ENCODE results near the gene LRRC38.

LRRC38 gene

DNA sequence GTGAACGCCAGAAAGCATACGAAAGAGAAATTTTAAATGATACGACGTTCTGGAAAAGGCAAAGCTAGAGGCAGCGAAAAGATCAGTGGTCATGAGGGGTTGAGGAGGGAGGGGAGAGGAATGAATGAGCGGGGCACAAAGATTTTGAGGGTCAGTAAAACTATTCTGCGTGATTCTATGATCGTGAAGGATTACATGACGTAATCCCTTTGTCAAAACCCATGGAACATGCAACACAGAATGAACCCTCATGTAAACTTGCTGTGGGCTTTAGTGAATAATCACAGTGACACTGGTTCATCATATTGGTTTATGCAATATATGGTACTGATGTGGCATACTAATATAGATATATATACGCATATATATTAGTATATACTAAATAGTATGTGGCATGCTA lies 13.0 kb downstream of the LRRC38 start:
- TF ChIP-seq, protein P1, sequence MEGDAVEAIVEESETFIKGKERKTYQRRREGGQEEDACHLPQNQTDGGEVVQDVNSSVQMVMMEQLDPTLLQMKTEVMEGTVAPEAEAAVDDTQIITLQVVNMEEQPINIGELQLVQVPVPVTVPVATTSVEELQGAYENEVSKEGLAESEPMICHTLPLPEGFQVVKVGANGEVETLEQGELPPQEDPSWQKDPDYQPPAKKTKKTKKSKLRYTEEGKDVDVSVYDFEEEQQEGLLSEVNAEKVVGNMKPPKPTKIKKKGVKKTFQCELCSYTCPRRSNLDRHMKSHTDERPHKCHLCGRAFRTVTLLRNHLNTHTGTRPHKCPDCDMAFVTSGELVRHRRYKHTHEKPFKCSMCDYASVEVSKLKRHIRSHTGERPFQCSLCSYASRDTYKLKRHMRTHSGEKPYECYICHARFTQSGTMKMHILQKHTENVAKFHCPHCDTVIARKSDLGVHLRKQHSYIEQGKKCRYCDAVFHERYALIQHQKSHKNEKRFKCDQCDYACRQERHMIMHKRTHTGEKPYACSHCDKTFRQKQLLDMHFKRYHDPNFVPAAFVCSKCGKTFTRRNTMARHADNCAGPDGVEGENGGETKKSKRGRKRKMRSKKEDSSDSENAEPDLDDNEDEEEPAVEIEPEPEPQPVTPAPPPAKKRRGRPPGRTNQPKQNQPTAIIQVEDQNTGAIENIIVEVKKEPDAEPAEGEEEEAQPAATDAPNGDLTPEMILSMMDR (conservative IDR thresholded peaks at IDR 0.05) = no peak
- no peak overlapping the region for H3K27ac ChIP-seq

DNA sequence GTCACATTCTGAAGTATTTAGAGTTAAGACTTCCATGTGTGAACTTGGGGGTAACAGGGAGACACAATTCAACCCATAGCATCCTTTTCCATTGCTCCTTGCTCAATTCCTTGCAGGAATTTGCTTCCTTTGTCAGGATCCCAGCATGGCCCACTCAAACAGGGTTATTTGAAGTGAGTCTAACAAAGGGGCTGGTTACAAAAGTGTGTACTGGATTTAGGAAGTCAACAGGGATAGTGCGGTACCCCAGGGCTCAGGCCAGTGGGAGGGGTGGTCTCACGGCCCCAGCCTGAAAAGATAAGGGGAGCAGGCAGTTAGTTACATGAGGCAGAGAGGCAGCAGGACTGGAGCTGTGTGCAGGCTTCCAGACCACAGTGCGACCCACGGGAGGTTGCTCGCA lies 14.4 kb downstream of the LRRC38 start:
- TF ChIP-seq, protein P1 (conservative IDR thresholded peaks at IDR 0.05) = no peak

DNA sequence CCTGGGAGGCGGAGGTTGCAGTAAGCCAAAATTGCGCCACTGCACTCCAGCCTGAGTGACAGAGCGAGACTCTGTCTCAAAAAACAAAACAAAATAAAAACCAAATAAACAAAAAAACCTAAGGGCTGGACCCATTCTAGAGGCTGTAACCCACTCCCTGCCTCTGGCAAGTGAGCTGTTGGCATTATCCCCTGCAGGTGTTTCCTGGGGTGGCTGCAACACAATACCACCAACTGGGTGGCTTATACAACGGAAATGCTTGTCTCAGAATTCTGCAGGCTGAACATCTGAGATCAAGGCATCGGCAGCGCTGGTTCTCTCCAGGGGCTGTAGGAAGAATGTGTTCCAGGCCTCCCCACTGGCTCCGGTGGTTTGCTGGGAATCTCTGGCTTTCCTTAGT lies 15.2 kb downstream of the LRRC38 start:
- TF ChIP-seq, protein P1 (conservative IDR thresholded peaks at IDR 0.05) = no peak
- no peak overlapping the region for H3K27ac ChIP-seq

More for the DNA sequence above, 14.4 kb downstream of the LRRC38 start:
- no peak overlapping the region for H3K27ac ChIP-seq

DNA sequence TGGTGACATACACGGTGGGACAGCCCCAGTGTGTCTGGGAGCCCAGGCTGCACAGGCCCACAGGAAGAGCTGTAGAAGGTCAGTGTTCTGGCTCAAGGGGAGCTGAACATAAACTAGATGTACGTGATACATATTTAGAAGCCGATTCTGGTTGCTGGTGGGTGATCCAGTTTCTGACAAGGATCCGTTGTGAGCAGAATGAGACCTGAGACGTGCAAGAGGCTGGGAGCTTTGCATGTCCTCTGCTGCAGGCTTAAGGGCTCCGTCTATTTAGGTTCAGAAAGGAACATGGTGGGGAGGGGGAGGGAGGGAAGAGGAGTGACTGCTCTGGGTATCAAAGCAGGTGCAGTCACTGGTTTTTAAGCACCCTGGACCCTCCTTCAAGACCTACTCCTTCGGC lies 18.6 kb downstream of the LRRC38 start:
- no peak overlapping the region for H3K27ac ChIP-seq
- TF ChIP-seq, protein P1 (conservative IDR thresholded peaks at IDR 0.05) = no peak

DNA sequence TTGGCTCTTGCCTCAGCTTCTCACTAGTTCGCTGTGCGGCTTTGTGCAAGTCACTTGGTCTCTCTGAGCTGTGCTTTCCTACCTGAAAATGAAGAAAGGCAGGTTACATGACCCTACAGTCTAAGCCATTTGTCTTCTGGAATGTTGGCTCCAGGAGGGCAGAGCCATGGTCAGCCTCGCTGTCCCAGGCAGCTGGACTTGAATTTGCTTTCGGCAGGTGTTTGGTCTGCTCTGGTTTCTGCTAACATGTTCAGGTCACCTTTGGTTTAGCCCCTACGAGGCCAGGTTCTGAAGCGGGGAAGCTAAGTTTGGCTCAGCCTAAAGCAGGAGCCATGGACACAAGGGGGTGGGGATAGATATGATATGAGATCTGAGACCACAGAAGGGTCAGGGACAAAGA lies 19.1 kb downstream of the LRRC38 start:
- no peak overlapping the region for H3K27ac ChIP-seq
- TF ChIP-seq, protein P1 (conservative IDR thresholded peaks at IDR 0.05) = no peak

DNA sequence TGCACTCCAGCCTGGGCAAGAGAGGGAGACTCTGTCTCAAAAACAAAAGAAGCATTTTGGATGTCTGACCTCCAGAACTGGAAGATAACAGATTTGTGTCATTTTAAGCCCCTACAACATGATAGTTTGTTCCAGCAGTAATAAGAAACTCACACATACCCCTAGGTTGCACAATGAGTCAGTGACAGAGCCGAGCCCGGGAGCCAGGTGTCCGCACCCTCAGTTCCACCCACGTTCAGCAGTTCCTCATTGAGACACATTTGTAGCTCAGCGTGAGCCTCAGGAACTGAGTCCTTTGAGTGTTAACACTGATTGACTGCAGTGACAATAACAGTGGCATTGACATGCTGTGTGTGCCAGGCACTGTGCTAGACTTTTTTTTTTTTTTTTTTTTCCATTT lies 19.8 kb downstream of the LRRC38 start:
- TF ChIP-seq, protein P1 (conservative IDR thresholded peaks at IDR 0.05) = no peak
- H3K27ac ChIP-seq = no peak overlapping the region

DNA sequence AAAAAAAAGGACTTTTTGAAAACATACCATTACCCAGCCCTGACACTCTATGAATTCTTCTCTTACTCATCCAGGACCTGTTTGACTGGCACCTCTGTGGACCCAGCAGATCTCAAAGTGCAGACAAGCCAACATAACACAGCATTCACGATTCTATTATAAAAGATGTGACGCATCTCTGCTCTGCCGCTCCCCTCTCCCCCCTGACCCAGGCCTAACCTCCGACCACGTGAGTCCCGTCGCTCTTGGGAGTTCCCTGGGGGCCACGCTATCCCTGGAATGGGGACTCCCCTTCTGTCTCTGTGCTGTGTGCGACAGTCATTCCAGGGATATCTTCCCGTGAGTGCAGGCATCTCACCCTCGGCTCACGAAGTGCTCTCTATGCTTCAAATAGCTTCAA lies 21.1 kb downstream of the LRRC38 start:
- H3K27ac ChIP-seq = no peak overlapping the region
- TF ChIP-seq, protein P1 (conservative IDR thresholded peaks at IDR 0.05) = no peak

DNA sequence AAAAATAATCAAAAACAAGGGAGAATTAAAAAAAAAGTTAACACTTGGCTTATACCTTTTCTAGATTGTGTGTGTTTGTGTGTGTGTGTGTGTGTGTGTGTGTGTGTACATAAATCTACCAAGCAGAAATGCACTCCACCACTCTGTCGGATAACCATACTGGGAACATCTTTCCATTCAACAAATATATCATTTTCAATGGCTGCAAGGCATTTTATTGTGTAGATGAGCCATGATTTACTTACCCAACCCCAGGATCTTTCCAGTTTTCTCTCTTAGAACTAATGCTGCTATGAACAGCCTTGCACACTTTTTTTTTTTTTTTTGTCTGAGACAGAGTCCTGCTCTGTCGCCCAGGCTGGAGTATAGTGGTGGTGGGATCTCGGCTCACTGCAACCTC lies 25.8 kb downstream of the LRRC38 start:
- H3K27ac ChIP-seq = no peak overlapping the region
- TF ChIP-seq, protein P1 (conservative IDR thresholded peaks at IDR 0.05) = no peak
